ENCODE data around the gene LRFN3.
A peak's percentile ranks its signal among the peaks of the same experiment; 100 is the strongest.
"Not testable (repeated sequence)": the region's sequence is repeated elsewhere in the genome, so short reads cannot be mapped to it uniquely, and the experiment has no call there.

LRFN3 gene

GRCh38 chr19:35905178-35905727 is 30.9 kb upstream of the LRFN3 start:
- DNase-seq: no peak

DNA sequence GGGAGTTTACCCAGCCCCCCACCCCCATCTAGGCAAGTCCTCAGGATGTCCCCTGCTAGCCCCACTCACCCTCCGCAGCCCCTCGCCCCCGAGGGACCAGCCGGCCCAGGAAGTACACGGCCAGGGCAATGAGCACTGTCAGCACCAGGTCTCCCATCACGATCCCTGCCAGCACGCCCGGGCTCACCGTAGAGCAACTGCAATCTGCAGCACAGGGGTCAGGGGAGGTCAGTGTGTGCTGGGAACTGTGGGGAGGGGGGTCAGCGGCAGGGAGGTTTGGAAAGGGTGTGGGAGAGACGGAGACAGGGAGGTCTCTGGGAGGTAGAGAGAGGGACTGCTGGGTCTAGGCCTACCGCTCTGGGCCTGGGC is 28.8 kb upstream of the LRFN3 start:
- DNase-seq: no peak

DNA sequence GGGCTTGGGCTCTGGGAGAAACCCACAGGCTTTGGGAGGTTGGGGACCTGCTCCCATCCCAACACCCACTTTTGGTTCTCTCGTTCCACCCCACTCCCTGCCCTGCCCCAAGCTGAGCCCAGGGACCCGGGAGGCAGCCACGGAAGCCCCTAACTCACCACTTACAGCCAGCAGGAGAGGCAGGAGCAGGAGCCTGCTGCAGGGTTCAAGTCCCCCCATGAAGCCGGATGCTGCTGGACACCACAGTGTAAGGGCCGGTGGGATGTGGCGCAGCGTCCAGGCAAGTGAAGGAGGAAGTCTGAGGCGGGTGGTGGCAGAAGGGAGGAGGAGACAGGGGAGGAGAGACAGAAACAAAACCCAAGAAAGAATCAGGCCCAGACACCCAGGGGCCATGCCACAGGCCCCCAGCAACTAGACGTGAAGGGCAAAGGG is 28.1 kb upstream of the LRFN3 start, which contains the start of gene TYROBP:
Gene TYROBP, minus strand, starts transcription at position 286 of the 432 bp plus-strand sequence. Its CDS starts 67 bp downstream, at position 219.
- no peak for DNase-seq

DNA sequence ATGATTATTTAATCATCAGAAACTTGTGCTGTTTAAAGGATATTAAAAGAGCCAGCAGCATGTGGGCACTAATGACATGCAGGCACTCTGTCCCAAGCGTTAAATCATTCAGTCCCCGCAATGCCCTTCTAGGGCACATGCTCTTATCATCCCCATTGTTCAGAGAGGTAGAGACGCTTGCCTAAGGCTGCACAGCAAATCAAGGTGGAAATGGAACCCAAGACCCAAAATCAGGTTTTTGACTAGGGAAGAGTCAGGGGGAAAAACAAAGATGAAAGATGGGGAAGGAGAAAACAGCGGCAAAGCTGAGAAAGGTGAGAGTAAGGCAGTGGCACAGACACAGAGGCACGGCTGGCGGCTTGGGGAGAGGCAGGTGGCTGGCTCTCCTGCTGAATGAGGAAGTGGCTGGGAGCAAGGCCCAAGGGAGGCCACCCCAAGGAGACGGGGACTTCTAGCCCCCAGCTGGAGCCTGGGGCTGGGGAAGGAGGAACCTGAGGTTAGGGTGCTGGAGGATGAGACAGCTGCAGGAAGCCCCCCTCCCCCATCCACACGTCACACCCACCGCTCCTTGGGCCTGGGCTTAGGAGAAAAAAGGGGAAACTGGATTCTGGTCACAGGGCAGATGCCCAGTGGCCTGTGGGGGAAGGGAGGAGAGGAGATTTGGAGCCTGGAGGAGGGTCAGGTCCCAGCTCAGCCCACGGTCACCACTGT is 27.0 kb upstream of the LRFN3 start:
- no peak for DNase-seq

- no peak for DNase-seq
These were observed 26.5 kb upstream of the LRFN3 start for GRCh38 chr19:35909684-35910035.

DNA sequence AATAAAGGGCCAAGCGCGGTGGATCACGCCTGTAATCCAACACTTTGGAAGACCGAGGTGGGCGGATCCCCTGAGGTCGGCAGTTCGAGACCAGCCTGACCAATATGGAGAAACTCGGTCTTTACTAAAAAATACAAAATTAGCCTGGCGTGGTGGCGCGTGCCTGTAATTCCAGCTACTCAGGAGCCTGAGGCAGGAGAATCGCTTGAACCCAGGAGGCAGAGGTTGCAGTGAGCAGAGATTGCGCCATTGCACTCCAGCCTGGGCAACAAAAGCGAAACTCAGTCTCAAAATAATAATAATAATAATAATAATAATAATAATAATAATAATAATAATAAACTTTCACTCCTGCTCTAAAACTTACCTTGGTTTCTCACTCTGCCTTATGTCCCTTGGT is 25.8 kb upstream of the LRFN3 start:
- not testable (repeated sequence) for DNase-seq

- DNase-seq: no peak
These were observed 25.0 kb upstream of the LRFN3 start for GRCh38 chr19:35911173-35911572.

GRCh38 chr19:35911790-35912189 is 24.4 kb upstream of the LRFN3 start:
- no peak for DNase-seq

DNA sequence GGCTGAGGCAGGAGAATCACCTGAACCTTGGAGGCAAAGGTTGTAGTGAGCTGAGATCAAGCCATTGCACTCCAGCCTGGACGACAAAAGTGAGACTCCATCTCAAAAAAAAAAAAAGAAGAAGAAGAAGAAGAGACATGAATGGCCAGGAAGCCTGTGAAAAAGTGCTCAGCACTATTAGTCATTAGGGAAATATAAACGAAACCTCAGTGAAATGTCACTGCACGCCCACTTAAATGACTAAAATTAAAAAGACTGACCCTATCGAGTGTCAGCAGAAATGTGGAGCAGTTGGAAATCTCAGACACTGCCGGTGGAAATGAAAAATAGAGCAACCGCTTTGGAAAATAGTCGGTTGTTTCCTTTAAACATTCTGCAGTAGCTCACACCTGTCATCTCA is 22.6 kb upstream of the LRFN3 start:
- no peak for DNase-seq

GRCh38 chr19:35915443-35915842 is 20.7 kb upstream of the LRFN3 start:
- no peak for DNase-seq

GRCh38 chr19:35919306-35919705 is 16.9 kb upstream of the LRFN3 start:
- DNase-seq: no peak

GRCh38 chr19:35921012-35921411 is 15.2 kb upstream of the LRFN3 start:
- no peak for DNase-seq

- DNase-seq: no peak
These were observed 10.7 kb upstream of the LRFN3 start for GRCh38 chr19:35925501-35925900.

DNA sequence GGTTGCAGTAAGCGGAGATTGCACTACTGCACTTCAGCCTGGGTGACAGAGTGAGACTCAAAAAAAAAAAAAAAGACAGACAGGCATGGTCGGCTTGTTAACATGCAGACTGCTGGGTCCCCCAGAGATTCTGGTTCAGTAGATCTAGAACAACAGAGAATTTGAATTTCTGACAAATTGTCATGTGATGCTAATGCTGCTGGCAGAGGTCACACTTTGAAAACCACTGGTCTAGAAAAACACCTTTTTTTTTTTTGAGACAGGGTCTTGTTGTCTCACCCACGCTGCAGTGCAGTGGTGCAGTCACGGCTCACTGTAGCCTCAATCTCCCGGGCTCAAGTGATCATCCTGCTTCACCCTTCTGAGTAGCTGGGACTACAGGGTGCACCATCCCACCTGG is 7.7 kb upstream of the LRFN3 start:
- DNase-seq: no peak

DNA sequence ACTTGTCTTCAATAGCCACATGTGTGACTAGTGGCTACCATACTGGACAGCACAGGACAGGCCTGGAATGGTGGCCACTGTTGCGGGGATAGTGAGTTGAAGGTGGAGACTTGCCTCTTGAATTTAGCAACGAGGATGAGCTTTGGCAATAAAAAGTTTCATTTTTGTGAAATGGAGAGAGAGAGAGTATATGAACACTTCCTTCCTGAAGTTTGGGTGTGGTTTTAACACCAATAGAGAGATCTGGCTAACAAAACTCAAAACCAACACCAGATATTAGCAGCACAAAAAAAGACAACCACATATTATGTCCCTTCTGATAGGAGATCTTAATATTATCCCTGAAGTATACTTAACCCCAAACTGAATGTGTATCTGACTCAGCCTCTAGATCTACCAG is 6.3 kb upstream of the LRFN3 start:
- DNase-seq: no peak

GRCh38 chr19:35931161-35931873 is 4.9 kb upstream of the LRFN3 start:
- DNase-seq: peak; percentile 98

DNA sequence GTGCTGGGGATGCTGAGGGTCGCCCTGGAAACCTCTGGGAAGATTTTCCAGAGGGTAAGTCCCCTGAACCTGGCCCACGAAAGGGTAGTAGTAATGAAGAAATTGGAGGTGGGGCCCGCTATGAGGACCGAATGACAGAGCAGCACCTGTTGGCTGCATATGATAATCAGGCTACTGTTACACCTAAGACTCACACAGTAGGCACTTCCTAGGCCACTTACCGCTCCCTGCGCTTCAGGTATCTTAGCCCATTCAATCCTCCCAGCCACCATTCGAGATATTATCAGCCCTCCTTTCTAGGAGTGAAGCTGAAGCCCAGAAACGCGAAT is 4.3 kb upstream of the LRFN3 start:
- DNase-seq: no peak

DNA sequence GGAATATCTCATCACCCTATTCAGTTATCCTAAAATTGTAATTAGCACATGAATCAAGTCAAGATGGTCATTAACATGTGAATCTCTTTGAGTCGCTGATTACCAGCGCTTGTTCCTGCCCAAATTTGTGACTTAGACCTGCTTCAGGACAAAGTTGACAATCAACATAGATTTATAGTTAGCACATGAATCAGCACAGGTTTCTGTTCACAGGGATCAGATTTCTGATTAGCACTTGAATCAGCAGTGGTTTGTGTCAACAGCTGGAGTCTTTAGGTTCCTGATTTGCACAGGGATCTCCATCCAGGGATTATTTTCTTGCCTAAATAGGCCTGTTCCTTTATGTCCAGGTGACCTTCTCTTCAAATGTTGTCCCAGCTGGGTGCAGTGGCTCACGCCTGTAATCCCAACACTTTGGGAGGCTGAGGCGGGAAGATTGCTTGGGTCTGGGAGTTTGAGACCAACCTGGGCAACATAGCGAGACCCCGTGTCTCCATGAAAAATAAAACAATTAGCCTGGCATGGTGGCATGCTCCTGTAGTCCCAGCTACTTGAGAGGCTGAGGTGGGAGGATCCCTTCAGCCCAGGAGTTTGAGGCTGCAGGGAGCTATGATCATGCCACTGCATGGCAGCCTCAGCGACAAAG is 3.8 kb upstream of the LRFN3 start:
- no peak for DNase-seq

DNA sequence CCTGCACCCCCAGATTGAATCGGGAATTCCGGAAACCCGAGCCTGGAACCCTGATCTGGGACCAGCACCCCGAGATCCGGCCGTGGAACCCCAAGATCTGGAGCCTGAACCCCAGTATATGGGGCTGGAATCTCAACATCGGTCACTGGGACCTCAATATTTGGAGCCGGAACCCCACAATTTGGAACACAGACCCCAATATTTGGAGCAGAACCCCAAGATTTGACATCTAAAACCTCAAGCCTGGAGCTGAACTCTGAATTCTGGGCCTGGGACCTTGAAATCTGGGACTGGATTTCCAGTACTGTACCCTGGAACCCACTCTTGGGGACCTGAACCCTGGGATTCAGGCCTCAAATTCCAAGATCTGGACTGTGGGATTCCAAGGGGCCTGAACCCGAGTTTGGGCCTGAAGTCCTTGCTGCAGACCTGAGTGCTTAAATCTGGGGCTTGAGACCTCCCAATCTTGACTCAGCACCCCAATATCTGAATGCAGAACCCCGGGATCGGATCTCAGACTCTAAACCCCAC is 629 bp downstream of the LRFN3 start:
- no peak for DNase-seq

DNA sequence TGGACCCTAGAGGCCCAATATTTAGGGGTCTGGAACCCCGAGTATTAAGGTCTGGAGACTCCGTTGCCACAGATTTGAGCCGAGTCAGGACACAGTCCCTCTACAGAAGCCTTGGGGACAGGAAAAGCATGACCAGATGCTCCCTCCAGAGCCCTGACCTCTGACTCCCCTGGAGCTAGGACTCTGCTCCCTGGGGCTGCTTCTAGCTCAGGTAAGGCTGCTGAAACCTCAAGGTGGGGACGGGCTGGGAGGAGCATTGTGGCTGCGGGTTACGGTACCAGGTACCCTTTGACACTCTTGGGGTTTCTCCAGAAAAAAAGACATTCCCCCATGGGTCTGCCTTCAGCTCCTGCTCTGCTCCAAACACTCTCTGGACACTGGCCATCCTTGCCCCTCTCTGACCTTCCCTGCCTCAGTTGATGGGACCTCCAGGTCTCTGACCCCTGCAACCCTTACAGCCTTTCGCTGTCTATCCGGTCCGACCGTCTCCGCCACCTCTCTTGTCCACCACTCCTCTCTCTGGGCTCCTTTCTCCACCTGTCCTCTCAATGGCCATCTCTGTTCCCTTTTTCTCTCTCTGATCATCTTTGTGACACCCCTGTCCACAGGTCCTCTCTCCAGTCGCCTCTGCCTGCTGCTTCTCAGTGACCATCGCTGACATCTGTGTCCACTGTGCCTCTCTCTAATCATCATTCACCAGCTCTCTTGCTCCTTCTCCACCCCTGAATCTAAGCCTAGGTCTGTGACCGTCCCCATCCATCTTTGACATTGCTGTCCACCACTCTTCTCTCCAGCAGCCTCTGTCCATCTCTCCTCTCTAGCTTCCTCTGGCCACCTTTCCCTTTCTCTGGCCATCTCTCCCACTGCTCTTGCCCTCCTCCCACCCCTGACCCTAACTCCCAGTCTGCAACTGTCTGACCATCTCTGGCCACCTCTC is 1.4 kb downstream of the LRFN3 start:
- DNase-seq: no peak

- DNase-seq: no peak
These were observed 2.4 kb downstream of the LRFN3 start for GRCh38 chr19:35938282-35939224.

All from activated T-cell treated with anti-CD3 and anti-CD28 coated beads for 4 hours (primary cell).